Sigmoid colon (tissue), 4 donors: ENCODE data around the gene NGFR.

Experiments
- EP300 ChIP-seq, 4 donors: sonication (generic); formaldehyde crosslinking; IDR thresholded peaks; one replicate each; pipeline ENCODE4 v1.6.1; 2017; ENCODE audit warnings: antibody characterized with exemption in 4 of 4
- POLR2AphosphoS5 ChIP-seq, 4 donors: sonication (generic); formaldehyde crosslinking; IDR thresholded peaks; one replicate each; pipeline ENCODE4 v1.6.1; 2017; ENCODE audit warnings: antibody characterized with exemption in 4 of 4
- TF ChIP-seq, protein P1 (sequence below), 4 experiments: fragments of 450-650 bp in 3 of 4; fragments of 200-600 bp in 1 of 4; IDR thresholded peaks; one replicate each; pipeline ENCODE4 v1.5.1; 2016 to 2019; ENCODE audit warnings: antibody characterized with exemption in 4 of 4, mild to moderate bottlenecking in 3 of 4, moderate library complexity in 2 of 4

DNA sequence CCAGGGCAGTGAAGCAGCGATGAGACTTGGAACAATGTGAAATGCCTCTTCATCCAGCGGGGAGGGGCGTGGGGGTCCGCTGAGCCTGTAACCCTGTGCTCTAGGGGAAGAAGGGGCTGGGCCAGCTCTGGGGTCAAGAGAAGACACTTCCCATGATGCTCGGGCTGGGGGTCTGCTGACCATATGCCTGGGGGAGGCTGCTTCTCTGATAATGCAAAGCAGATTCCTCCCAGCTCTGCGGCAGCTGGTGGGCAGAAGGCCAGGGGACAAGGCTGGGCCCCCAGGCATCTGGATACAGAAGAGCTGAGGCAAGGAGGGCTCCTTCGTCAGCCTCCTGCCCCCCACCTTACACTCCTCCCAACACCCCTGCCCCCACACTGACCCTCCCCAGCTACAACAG is 24.7 kb downstream of the NGFR start:
- TF ChIP-seq, protein P1, sequence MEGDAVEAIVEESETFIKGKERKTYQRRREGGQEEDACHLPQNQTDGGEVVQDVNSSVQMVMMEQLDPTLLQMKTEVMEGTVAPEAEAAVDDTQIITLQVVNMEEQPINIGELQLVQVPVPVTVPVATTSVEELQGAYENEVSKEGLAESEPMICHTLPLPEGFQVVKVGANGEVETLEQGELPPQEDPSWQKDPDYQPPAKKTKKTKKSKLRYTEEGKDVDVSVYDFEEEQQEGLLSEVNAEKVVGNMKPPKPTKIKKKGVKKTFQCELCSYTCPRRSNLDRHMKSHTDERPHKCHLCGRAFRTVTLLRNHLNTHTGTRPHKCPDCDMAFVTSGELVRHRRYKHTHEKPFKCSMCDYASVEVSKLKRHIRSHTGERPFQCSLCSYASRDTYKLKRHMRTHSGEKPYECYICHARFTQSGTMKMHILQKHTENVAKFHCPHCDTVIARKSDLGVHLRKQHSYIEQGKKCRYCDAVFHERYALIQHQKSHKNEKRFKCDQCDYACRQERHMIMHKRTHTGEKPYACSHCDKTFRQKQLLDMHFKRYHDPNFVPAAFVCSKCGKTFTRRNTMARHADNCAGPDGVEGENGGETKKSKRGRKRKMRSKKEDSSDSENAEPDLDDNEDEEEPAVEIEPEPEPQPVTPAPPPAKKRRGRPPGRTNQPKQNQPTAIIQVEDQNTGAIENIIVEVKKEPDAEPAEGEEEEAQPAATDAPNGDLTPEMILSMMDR (IDR thresholded peaks at IDR 0.05): no peak
- no peak for TF ChIP-seq POLR2AphosphoS5 (IDR thresholded peaks at IDR 0.05)
- no peak for TF ChIP-seq EP300 (IDR thresholded peaks at IDR 0.05)
